HG03045 (cell line): ENCODE data around the gene DNAJC11.
A peak's percentile ranks its signal among the peaks of the same experiment; 100 is the strongest.
"Not testable (repeated sequence)": the region's sequence is repeated elsewhere in the genome, so short reads cannot be mapped to it uniquely, and the experiment has no call there.

ENCODE experiments used
- ATAC-seq: cut with Tn5 transposase; IDR thresholded peaks from one replicate; pipeline ENCODE4 v1.9.1; 2021; ENCODE audit warnings: mild to moderate bottlenecking, moderate library complexity; ENCODE audit not compliant: unreplicated experiment

The DNAJC11 gene

GRCh38 chr1:6601923-6602668 is 99.5 kb downstream of the DNAJC11 start:
- peak; percentile 13 for ATAC-seq

GRCh38 chr1:6601049-6601922 is 100.3 kb downstream of the DNAJC11 start:
- ATAC-seq, result peak; percentile 25

GRCh38 chr1:6600410-6601048 is 101.1 kb downstream of the DNAJC11 start:
- no peak for ATAC-seq

GRCh38 chr1:6599991-6600390 is 101.6 kb downstream of the DNAJC11 start:
- not testable (repeated sequence) for ATAC-seq

- ATAC-seq, result no peak
Observed at GRCh38 chr1:6599141-6599975, 102.3 kb downstream of the DNAJC11 start.

- ATAC-seq, result no peak
Observed at GRCh38 chr1:6597777-6598131, 103.9 kb downstream of the DNAJC11 start.

GRCh38 chr1:6596886-6597776 is 104.5 kb downstream of the DNAJC11 start:
- no peak for ATAC-seq

- ATAC-seq, result no peak
Observed at GRCh38 chr1:6596351-6596750, 105.3 kb downstream of the DNAJC11 start.

GRCh38 chr1:6594977-6595740 is 106.5 kb downstream of the DNAJC11 start:
- ATAC-seq, result no peak

GRCh38 chr1:6593810-6594209 is 107.8 kb downstream of the DNAJC11 start:
- no peak for ATAC-seq

GRCh38 chr1:6592865-6593593 is 108.6 kb downstream of the DNAJC11 start:
- no peak for ATAC-seq

- ATAC-seq, result no peak
Observed at GRCh38 chr1:6592441-6592840, 109.2 kb downstream of the DNAJC11 start.

GRCh38 chr1:6591644-6592043 is 110.0 kb downstream of the DNAJC11 start:
- no peak for ATAC-seq

- no peak for ATAC-seq
Observed at GRCh38 chr1:6591222-6591621, 110.4 kb downstream of the DNAJC11 start.

- no peak for ATAC-seq
Observed at GRCh38 chr1:6590046-6590445, 111.6 kb downstream of the DNAJC11 start.

GRCh38 chr1:6588893-6589520 is 112.6 kb downstream of the DNAJC11 start:
- ATAC-seq, result no peak

GRCh38 chr1:6588128-6588892 is 113.3 kb downstream of the DNAJC11 start:
- ATAC-seq, result no peak
